Endothelial cell (in vitro differentiated cells): Measurements from ENCODE around the gene CST7. TPM values are rescaled to one million over a fixed set of nuclear protein-coding genes. Genes with fewer than 3 reads are reported as not detected.

Experiments used
- DNase-seq: peaks from one replicate; pipeline ENCODE4 v3.0.0; 2021; ENCODE audit warnings: low spot score
- H3K27ac Mint-ChIP-seq: one replicate; pipeline ENCODE4 v1.8.0; 2021; ENCODE audit warnings: mixed read lengths, inconsistent platforms; ENCODE audit not compliant: unreplicated experiment
- H3K27me3 Mint-ChIP-seq: one replicate; pipeline ENCODE4 v1.8.0; 2021; ENCODE audit warnings: mild to moderate bottlenecking, moderate library complexity, mixed read lengths, inconsistent platforms; ENCODE audit not compliant: unreplicated experiment
- H3K36me3 Mint-ChIP-seq: one replicate; pipeline ENCODE4 v1.8.0; 2021; ENCODE audit warnings: mild to moderate bottlenecking, low read depth, mixed read lengths, inconsistent platforms; ENCODE audit not compliant: unreplicated experiment
- H3K4me1 Mint-ChIP-seq: one replicate; pipeline ENCODE4 v1.8.0; 2021; ENCODE audit warnings: mild to moderate bottlenecking, mixed read lengths, inconsistent platforms; ENCODE audit not compliant: unreplicated experiment
- H3K4me3 Mint-ChIP-seq: one replicate; pipeline ENCODE4 v1.8.0; 2021; ENCODE audit warnings: mild to moderate bottlenecking, mixed read lengths, inconsistent platforms; ENCODE audit not compliant: unreplicated experiment
- H3K9me3 Mint-ChIP-seq: one replicate; pipeline ENCODE4 v1.8.0; 2021; ENCODE audit warnings: mixed read lengths, inconsistent platforms; ENCODE audit not compliant: unreplicated experiment
- CTCF ChIP-seq: fragments of 200-600 bp; sonication (generic); IDR thresholded peaks from one replicate; pipeline ENCODE4 v1.5.0; 2021; ENCODE audit warnings: antibody characterized with exemption; ENCODE audit not compliant: unreplicated experiment
- total RNA-seq: library from RNA; stranded (reverse); fragmentation: NEBNext Ultra II Directional; extraction: Animal tissue kit (Norgen Biotek cat#: 25700); gene quantifications from one replicate; pipeline ENCODE4 v1.2.1, GENCODE V29; 2021; ENCODE audit not compliant: unreplicated experiment

Gene CST7
- total RNA-seq, 1 donor from 2014 or later: not detected

GRCh38 chr20:24910461-24910860 lies 38.6 kb upstream of the CST7 start:
- Mint-ChIP-seq H3K9me3 (peaks cover 6% of the 10 kb centered on the region), H3K27me3 (no peaks in the 10 kb centered on the region), H3K36me3 (no peaks in the 10 kb centered on the region), H3K27ac (no peak overlapping the region), H3K4me3 (no peak overlapping the region), H3K4me1 (no peaks in the 10 kb centered on the region)
- TF ChIP-seq CTCF: no peak
- DNase-seq: no peak

- Mint-ChIP-seq H3K36me3 (no peaks in the 10 kb centered on the region), H3K27me3 (no peaks in the 10 kb centered on the region), H3K27ac (no peak overlapping the region), H3K9me3 (peaks cover 6% of the 10 kb centered on the region), H3K4me1 (no peaks in the 10 kb centered on the region), H3K4me3 (no peak overlapping the region)
- no peak for TF ChIP-seq CTCF
- no peak for DNase-seq
These were observed 37.6 kb upstream of the CST7 start for GRCh38 chr20:24911461-24911860.

- H3K27ac Mint-ChIP-seq: no peak overlapping the region
- no peak overlapping the region for H3K4me3 Mint-ChIP-seq
- H3K27me3 Mint-ChIP-seq: peaks cover under 1% of the 10 kb centered on the region
- TF ChIP-seq CTCF: no peak
- peaks cover 1% of the 10 kb centered on the region for H3K9me3 Mint-ChIP-seq
- no peaks in the 10 kb centered on the region for H3K36me3 Mint-ChIP-seq
- H3K4me1 Mint-ChIP-seq: no peaks in the 10 kb centered on the region
- DNase-seq: no peak
These were observed 36.5 kb upstream of the CST7 start for GRCh38 chr20:24912397-24913075.

GRCh38 chr20:24913076-24913628 lies 35.9 kb upstream of the CST7 start:
- H3K27ac Mint-ChIP-seq: no peak overlapping the region
- H3K9me3 Mint-ChIP-seq: no peaks in the 10 kb centered on the region

More at GRCh38 chr20:24913076-24913628, 35.9 kb upstream of the CST7 start:
- H3K36me3 Mint-ChIP-seq: no peaks in the 10 kb centered on the region
- no peaks in the 10 kb centered on the region for H3K4me1 Mint-ChIP-seq
- H3K4me3 Mint-ChIP-seq: no peak overlapping the region
- no peak for DNase-seq
- peaks cover 5% of the 10 kb centered on the region for H3K27me3 Mint-ChIP-seq
- no peak for TF ChIP-seq CTCF
